NCI-H2081 treated with DMSO at 0.1 percent for 48 hours (cell line): ENCODE measurements around the gene GCNT3.

ENCODE experiments used
- DNase-seq: peaks from one replicate; lab custom pipeline; 2025; lab: John Stamatoyannopoulos, UW

Gene GCNT3, protein sequence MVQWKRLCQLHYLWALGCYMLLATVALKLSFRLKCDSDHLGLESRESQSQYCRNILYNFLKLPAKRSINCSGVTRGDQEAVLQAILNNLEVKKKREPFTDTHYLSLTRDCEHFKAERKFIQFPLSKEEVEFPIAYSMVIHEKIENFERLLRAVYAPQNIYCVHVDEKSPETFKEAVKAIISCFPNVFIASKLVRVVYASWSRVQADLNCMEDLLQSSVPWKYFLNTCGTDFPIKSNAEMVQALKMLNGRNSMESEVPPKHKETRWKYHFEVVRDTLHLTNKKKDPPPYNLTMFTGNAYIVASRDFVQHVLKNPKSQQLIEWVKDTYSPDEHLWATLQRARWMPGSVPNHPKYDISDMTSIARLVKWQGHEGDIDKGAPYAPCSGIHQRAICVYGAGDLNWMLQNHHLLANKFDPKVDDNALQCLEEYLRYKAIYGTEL

DNA sequence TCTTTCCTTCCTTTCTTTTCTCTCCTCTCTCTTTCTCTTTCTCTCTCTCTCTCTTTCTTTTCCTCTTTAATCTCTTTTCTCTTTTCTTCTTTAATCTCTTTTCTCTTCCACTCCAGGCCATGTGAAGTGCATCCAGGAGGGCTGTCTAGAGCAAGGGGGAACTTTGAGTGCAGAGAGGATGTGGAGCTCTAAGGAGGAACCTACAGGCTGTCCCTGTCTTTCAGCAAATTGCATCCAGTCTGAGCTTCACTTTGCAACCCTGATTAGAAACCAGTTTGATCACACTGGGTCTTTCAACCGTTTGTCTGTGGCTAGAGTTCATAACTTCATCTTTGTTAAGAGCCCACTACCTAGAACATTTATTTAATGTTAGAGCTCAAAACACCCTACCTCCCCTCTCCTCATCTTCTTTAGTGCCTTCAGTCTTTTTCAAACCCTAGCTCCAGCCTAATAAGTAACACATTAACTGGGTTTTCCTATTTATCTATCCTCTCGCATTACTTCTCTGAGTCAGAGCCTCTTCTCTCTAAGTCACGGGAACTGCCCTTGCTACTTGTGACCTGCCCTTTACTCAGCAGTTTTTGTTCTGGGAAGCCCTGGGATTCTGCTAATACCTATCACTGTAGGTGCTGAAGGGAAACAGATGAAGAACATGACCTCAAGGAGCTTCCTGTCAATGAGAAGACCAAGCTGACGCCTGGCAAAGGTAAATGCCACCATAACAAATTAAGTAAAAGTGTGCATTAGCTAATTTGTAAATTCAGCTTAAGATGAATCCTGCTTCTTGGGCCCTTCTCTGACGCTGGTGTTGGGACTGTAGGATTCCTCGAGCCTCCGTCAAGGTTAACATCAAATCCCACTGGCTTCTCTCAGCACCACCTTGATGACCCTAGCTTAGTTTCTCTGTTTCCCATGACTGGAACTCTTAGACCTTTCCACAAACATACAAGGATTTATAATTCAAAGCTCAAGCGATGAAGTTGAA is at the start of gene GCNT3:
GCNT3 (plus strand) TSS at position 508 of the 985 bp plus-strand sequence. CDS start 6,456 bp downstream, outside the sequence.
- no peak for DNase-seq

DNA sequence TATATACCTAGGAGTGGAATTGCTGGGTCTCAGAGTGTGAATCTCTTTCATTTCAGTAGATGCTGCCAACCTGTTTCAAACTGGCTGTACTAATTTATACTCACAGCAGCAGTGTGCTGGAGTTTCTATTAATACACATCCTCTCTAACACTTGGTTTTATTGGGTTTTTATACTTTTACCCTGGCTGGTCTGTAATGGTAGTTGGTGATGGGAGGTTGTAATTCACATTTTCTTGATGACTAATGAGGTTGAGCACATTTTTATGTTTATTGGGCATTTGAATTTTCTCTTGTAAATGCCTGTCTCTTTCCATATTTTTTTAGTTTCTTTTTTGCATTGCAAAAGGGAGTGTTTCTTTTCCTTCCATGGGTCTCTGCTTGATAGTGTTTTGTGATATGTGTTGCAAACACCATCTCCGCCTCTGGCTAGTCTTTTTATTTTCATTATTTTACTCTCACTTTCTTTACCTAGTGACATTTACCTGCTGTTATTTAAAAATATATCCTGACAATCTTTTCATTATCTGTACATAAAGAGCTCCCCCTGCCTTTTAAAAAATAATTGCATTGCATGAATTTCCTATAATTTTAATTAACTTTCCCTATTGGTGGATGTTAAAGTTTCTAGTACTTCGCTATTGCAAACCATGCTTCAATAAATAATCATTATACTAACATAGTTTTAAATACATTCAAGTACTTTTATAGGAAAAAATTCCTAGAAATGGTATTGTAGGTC is 49.0 kb upstream of the GCNT3 start:
- DNase-seq: no peak

DNA sequence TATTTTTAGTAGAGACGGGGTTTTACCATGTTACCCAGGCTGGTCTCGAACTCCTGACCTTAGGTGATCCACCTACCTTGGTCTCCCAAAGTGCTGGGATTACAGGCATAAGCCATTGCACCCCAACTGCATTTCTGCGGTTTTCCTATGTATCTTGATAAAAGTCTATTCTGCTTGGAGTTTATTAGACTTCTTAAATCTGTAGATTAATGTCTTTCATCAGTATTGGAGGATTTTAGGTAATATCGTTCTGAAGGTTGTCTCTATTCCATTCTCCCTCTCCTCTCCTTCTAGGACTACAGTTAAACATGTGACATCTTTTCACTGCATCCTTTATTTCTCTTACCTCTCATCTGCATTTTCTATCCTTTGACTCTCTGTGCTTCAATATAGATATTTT is 46.3 kb upstream of the GCNT3 start:
- no peak for DNase-seq

DNA sequence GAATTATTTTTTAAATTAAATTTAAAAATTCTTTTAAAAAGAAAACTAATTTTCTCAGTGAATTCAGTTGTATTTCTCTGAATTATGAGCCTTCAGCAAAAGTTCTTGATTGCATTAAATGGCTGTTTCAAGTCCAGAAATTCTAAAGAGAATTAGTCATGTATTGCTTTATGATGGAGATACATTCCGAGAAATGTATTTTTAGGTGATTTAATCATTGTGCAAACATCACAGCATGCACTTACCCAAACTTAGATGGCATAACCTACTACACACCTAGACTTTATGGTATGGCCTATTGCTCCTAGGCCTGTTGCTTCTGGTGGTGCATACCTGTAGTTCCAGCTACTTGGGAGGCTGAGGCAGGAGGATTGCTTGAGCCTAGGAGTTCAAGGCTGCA is 44.3 kb upstream of the GCNT3 start:
- no peak for DNase-seq

DNA sequence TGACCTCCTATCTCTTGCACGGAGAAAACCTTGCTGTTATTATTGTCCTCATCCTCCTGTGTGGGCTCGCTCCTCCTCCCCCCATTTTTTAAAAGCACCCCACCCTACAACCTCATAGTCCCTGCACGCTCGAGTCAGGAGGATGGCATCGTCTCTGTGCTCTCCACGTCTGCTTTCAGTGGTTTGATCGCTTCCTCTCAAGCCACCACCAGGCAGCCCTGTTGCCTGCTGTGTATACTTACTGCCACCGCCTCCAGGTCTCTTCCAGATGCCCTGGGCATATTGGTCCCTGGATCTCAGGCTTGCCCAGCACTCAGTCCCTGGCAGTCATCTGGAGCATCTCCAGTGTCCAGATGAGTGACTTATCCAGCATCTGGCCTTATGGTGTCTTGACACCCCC is 42.1 kb upstream of the GCNT3 start:
- DNase-seq: no peak

DNA sequence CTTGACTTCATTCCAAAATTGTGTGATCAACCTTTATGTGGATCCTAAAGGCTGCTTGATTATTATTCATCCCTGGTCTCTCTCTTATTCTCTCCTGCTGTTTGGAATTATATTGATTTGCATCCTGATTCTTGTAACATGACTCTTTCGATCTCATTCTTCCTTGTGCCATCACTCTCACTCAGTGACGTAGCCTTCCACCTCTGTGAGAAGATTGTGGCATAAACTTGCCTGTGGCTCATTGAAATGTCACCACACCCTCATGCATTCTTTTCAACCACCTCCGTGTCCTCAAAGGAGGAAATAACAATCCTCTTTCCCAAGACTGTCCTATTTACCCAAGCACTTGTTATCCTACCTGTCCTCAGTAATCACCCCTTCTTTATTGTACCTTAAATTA is 41.3 kb upstream of the GCNT3 start:
- DNase-seq: no peak

DNA sequence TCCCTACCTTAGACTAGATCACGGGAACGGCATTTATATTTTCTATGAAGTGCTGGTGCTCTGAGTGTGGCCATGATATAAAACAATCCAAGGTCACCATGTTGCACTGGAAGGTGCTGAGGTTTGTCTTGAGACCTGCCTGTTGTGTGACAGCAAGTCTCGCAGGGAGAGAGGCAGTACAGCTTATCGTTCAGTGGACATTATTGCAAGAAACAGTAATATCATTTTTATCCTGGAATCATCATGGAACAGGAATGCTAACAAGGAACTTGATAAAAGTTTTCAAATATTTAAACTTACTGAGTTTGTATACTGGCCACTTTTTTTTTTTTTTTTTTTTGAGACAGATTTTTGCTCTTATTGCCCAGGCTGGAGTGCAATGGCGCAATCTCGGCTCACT is 40.0 kb upstream of the GCNT3 start:
- no peak for DNase-seq

DNA sequence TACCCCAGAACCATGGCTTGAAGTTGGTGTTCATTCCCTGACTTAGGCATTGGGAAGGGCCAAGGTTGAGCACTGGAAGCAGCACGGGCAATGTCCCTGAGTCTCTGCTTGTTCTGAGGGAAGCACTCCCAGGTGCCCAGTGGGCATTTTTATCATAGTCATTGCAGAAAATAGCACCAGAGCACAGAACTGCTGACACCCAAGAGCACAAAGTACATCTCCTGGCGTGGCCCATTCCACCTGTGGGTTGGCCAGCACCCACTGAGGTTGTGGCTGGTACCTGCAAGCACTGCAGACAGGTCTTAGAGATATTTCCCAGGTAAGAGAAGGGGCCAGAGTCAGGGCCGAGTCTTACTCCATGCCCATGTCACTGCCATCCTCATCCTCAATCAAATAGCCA is 28.5 kb upstream of the GCNT3 start:
- no peak for DNase-seq

DNA sequence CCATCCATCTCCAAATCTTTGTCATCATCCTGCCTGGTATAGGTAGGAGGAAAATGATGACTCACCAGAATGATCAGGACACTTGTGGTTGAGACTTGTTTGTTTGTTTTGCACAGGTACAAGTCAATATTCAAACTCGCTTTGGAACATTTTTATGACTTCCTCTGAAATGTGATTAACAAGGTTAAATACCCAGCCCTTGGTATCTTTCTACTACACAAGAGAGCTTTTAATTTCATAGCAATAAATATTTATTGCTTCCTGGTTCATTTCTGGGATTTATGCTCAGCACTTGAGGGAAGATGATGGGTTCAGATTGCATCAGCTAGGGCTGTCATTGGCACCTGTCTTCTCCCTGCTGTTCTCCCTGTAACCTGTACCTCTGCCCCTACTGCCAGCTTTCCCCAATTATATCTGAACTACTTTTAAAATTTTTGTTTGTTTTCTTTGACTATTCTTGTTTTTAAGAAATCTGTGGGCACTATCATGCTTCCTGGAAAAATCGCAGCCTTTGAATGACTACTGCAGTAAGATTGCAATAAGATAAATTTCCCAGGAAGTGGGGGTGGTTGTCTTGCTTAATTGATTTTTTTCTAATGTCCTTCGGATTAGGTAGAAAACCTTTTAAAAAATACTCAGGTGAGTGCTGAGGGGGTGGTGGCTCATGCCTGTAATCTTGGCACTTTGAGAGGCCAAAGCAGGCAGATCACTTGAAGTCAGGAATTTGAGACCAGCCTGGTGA is 24.3 kb upstream of the GCNT3 start:
- DNase-seq: no peak

DNA sequence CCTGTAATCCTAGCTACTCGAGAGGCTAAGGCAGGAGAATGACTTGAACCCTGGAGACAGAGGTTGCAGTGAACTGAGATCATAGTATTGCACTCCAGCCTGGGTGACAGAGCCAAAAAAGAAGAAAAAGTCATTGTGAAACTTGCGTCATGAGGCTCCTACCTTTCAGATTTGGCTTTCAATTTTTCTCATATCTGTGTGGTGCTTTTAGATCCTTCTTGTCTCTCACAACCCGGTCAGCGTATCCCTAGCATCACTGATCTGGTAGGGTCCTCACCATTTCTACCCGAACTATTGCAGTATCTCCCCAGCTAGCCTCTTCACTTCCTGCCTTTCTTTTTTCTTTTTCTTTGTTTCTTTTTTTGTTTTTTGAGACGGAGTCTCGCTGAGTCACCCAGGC is 21.6 kb upstream of the GCNT3 start:
- no peak for DNase-seq

DNA sequence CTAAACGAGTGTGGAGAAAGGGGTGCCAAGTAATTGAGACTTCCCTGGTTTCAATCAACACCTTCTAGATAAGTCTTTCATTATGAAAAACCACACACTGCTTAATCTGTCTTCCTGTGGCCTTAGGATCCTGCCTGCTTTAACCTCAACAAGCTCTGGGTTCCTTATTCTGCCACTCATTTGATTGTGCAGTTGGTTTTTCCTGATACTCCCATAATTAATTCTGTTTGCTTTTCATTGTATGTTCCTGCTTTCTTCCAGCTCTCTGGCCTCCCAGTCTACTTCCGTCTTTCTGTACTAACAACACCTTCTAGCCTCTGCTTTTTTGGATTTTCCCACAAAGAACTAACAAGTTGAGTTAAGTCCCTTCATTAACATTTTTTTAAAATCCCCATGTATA is 20.2 kb upstream of the GCNT3 start:
- DNase-seq: no peak

DNA sequence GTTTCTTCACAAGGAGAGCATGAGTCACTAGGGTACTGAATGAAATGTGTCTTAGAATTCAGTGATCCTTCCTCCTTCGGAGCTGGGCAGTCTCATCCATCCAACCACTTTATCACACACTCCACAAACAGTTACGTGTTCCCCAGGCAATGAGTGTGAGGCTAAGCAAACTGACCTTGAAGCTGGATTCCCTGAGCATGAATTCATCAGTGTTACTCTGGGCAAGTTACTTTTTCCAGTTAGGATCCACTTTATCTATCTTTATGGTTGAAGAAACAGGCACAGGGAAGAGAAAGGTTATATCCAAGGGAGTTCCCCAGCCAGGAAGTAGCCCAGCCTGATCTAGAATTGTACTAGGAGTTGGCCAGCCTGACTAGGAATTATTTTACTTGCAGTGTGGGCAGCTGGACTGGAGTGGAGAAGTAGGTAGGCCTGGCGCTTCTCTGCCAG is 17.1 kb upstream of the GCNT3 start:
- DNase-seq: no peak

DNA sequence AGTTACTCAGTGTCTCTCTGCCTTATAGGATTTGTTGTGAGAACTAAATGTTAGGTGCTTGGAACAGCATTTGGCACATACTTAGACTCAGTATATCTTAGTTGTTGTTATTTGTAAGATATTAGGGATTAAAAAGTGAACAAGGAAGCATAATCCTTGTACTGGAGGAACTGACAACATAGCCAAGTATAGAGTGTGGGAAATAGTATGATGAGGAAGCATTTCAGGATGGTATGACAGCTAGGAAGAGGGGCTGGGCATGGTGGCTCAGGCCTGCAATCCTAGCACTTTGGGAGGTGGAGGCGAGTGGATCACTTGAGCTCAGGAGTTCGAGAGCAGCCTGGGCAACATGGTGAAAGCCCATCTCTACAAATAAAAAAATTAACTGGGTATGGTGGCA is 16.6 kb upstream of the GCNT3 start:
- DNase-seq: no peak

DNA sequence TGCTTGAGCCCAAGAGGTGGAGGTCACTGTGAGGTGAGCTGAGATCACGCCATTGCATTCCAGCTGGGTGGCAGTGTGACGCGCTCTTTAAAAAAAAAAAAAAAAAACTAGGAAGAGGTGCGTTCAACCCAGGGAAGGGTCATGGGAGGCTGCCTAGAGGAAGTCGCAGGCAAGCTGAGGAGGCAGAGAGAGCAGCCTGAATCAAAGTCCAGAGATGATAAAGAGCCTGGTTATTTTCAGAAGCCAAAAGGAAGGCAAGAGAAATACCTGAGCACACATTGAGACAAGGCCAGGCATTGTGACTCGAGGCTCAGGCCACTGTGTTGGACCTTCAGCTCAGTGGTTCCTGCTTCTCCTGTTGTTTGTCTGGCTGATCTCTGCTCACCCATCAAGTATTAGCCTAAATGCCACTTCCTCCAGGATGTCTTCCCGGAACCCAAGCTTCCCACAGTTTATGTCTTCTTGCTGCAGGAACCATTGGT is 16.1 kb upstream of the GCNT3 start:
- no peak for DNase-seq

DNA sequence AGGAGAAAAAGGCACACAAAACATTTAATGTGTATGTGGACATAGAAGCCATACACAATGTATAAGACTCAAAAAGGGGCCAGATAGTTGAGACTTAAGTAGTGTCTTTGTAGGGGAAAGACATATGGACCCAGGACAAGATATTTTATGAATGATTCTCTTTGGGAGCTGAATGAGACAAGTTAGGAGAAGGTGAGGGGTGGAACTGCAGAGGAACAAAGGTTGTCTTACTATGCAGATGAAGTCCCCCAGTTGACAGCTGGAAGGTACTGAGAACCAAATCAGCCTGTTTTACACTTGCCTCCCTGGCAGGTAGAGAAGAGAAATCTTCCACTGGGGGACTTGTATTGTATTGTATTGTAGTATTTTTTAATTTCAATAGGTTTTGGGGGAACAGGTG is 14.9 kb upstream of the GCNT3 start:
- no peak for DNase-seq

DNA sequence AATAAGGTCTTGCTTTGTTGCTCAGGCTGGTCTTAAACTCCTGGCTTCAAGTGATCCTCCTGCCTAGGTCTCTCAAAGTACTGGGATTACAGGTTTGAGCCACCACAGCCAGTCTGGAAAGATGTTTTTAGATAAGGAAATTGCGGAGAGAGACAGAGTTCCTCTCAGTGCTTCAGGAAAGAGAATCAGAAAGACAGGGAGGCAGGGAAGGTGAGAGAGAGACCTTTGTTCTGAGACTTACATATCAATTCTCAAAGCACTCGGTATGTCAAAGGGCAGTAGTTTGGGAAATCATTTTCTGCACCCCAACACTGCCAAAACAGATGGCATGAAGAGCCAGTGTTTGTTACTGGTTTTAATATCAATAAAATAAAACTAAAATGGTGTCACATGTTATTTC is 13.1 kb upstream of the GCNT3 start:
- DNase-seq: no peak

DNA sequence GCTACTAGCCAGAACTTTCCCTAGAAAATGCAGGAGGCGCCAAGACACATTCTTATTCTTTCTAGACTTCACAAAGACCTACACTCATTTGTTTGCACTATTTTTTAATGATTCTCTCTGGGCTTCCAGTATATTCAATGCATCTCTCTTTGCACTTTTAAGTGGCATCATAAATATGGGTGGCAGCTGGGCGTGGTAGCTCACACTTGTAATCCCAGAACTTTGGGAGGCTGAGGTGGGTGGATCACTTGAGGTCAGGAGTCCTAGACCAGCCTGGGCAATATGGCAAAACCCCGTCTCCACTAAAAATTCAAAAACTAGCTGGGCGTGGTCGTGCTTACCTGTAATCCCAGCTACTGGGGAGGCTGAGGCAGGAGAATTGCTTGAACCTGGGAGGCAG is 5.6 kb upstream of the GCNT3 start:
- no peak for DNase-seq

DNA sequence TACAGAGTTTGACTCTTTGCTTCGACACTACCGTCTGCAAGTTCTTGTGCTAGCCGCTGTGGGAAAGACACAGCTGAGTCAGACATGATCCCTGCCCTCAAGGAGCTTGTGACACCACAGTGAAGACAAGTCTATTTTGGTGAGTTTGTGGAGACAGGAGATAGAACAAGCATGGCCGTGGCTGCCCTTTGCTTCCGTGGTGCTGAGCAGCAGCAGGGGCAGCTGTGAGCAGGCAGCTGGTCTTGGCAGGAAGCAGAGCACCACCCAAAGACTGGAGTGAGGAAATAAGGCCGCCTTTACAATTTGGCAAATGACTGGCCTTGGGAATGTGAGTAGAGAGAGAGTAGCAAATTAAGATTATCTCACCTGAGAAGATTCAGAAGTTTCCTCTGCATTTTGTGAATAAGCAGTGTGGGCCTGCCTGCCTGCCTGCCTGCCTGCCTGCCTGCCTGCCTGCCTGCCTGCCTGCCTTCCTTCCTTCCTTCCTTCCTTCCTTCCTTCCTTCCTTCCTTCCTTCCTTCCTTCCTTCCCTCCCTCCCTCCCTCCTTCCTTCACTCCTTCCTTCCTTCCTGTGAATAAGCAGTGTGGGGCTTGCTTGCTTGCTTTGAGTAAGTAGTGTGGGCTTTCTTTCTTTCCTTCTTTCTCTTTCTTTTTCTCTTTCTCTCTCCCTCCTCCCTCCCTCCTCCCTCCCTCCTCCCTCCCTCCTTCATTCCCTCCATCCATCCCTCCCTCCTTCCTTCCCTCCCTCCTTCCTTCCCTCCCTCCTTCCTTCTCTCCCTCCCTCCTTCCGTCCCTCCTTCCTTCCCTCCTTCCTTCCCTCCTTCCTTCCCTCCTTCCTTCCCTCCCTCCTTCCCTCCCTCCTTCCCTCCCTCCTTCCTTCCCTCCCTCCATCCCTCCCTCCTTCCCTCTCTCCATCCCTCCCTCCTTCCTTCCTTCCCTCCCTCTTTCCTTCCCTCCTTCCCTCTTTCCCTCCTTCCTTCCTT is 1.6 kb upstream of the GCNT3 start:
- no peak for DNase-seq

DNA sequence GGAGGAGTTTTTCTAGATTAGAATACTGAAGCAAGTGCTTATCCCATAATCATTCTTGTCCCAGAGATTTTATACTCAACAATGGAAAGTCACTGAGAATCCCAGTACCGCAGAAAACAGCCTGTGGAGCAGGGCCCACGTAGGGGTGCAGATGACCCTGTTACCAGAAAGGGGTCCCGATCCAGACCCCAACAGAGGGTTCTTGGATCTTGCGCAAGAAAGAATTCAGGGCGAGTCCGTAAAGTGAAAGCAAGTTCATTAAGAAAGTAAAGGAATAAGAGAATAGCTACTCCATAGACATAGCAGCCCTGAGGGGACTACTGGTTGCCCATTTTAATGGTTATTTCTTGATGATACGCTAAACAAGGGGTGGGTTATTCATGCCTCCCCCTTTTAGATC is 2.6 kb downstream of the GCNT3 start:
- DNase-seq: no peak

DNA sequence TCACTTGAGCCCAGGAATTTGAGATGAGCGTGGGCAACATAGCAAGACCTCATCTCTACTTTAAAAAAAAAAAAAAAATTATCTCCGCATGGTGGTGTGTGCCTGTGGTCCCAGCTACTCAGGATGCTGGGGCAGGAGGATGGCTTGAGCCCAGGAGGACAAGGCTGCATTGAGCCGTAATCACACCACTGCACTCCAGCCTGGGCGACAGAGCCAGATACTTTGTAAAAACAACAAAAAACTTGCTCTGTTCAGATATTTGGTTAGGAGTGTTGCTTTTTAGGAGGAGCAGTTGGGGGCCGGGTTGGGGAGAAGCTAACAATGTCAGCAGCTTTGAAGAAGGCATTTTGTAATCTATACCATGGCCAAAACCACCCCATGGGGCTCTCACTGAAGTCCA is 4.1 kb downstream of the GCNT3 start:
- no peak for DNase-seq
